ENCODE results near the gene PKNOX1.
"Not testable (repeated sequence)": the region's sequence is repeated elsewhere in the genome, so short reads cannot be mapped to it uniquely, and the experiment has no call there.

The PKNOX1 gene

DNA sequence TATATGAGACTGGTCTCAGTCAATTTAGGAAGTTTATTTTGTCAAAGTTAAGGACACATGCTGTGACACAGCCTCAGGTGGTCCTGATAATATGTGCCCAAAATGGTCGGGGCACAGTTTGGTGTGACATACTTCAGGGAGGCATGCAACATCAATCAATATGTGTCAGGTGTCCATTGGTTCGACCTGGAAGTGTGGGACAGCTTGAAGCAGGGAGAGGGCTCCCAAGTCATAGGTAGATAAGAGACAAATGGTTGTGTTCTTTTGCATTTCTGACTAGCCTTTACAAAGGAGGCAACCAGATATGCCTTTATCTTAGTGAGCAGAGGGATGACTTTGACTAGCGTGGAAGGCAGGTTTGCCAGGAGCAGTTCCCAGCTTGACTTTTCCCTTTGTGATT is 44.4 kb upstream of the PKNOX1 start:
- H4K20me1 ChIP-seq (ENCODE audit: insufficient read depth, low read length, poor library complexity, severe bottlenecking), result no peaks in the 10 kb centered on the region
- H3K9ac ChIP-seq (ENCODE audit: low read depth, low read length, poor library complexity, severe bottlenecking), result no peak overlapping the region
- no peaks in the 10 kb centered on the region for H3K79me2 ChIP-seq (ENCODE audit: insufficient read depth, low read length)
- no peaks in the 10 kb centered on the region for H3K27me3 ChIP-seq (ENCODE audit: insufficient read depth, low read length, poor library complexity, severe bottlenecking)
- no peak overlapping the region for H3K4me2 ChIP-seq (ENCODE audit: low read depth, low read length, poor library complexity, severe bottlenecking)
- H3K9me3 ChIP-seq (ENCODE audit: insufficient read depth, low read depth, low read length), result no peaks in the 10 kb centered on the region
- no peak overlapping the region for H2AFZ ChIP-seq (ENCODE audit: low read length)
- no peak overlapping the region for H3K4me3 ChIP-seq (ENCODE audit: low read length, poor library complexity, severe bottlenecking)
- peaks cover 8% of the 10 kb centered on the region for H3K4me1 ChIP-seq (ENCODE audit: insufficient read depth, low read length, poor library complexity, severe bottlenecking)
- no peaks in the 10 kb centered on the region for H3F3A ChIP-seq (ENCODE audit: low read depth)
- TF ChIP-seq, protein P1, sequence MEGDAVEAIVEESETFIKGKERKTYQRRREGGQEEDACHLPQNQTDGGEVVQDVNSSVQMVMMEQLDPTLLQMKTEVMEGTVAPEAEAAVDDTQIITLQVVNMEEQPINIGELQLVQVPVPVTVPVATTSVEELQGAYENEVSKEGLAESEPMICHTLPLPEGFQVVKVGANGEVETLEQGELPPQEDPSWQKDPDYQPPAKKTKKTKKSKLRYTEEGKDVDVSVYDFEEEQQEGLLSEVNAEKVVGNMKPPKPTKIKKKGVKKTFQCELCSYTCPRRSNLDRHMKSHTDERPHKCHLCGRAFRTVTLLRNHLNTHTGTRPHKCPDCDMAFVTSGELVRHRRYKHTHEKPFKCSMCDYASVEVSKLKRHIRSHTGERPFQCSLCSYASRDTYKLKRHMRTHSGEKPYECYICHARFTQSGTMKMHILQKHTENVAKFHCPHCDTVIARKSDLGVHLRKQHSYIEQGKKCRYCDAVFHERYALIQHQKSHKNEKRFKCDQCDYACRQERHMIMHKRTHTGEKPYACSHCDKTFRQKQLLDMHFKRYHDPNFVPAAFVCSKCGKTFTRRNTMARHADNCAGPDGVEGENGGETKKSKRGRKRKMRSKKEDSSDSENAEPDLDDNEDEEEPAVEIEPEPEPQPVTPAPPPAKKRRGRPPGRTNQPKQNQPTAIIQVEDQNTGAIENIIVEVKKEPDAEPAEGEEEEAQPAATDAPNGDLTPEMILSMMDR (conservative IDR thresholded peaks at IDR 0.05; ENCODE audit: low read length), result no peak
- no peak for TF ChIP-seq EZH2phosphoT487 (IDR thresholded peaks at IDR 0.05; ENCODE audit: borderline replicate concordance)
- H3K36me3 ChIP-seq (ENCODE audit: insufficient read depth, low read length), result no peaks in the 10 kb centered on the region
- no peaks in the 10 kb centered on the region for H3K9me2 ChIP-seq (replicated peaks; ENCODE audit: low read depth, low read length)

DNA sequence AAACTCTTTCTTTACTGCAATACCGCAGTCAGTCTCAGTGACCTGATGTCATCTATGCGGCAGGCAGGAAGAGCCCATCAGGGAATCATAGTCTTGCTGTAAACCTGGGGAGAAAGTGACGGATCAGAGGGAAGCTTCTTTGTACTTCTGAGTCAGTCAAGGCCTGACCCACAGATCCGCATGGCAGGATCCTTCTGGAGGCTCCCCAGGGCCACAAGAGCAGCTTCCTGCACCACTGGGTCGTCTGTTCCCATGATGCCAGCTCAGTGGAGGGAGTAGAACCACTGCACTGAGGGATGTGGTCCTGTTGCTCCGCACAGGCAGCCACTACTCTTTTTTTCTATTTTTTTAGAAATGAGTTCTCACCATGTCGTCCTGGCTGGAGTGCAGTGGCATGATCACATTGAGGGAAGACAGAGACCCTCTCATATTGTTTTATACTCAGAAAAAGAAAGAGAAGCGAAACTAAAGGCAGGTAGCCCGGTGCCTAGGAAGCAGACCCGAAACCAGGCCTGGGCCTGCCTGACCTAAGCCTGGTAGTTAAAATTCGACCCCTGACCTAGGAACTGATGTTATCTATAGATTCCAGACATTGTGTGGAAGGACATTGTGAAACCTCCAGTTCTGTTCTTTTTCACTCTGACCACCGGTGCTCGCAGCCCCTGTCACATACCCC is 42.7 kb upstream of the PKNOX1 start:
- Histone ChIP-seq H3K4me1 (ENCODE audit: insufficient read depth, low read length, poor library complexity, severe bottlenecking) (no peaks in the 10 kb centered on the region), H3K4me2 (ENCODE audit: low read depth, low read length, poor library complexity, severe bottlenecking) (no peak overlapping the region), H3K9me2 (replicated peaks; ENCODE audit: low read depth, low read length) (no peaks in the 10 kb centered on the region), H3K9ac (ENCODE audit: low read depth, low read length, poor library complexity, severe bottlenecking) (no peak overlapping the region), H3K36me3 (ENCODE audit: insufficient read depth, low read length) (no peaks in the 10 kb centered on the region), H3K4me3 (ENCODE audit: low read length, poor library complexity, severe bottlenecking) (no peak overlapping the region), H3F3A (ENCODE audit: low read depth) (no peaks in the 10 kb centered on the region), H3K9me3 (ENCODE audit: insufficient read depth, low read depth, low read length) (no peaks in the 10 kb centered on the region), H3K79me2 (ENCODE audit: insufficient read depth, low read length) (no peaks in the 10 kb centered on the region), H3K27me3 (ENCODE audit: insufficient read depth, low read length, poor library complexity, severe bottlenecking) (no peaks in the 10 kb centered on the region), H2AFZ (ENCODE audit: low read length) (no peak overlapping the region), H4K20me1 (ENCODE audit: insufficient read depth, low read length, poor library complexity, severe bottlenecking) (no peaks in the 10 kb centered on the region)
- TF ChIP-seq EZH2phosphoT487 (IDR thresholded peaks at IDR 0.05; ENCODE audit: borderline replicate concordance), result no peak
- TF ChIP-seq, protein P1 (conservative IDR thresholded peaks at IDR 0.05; ENCODE audit: low read length), result no peak

DNA sequence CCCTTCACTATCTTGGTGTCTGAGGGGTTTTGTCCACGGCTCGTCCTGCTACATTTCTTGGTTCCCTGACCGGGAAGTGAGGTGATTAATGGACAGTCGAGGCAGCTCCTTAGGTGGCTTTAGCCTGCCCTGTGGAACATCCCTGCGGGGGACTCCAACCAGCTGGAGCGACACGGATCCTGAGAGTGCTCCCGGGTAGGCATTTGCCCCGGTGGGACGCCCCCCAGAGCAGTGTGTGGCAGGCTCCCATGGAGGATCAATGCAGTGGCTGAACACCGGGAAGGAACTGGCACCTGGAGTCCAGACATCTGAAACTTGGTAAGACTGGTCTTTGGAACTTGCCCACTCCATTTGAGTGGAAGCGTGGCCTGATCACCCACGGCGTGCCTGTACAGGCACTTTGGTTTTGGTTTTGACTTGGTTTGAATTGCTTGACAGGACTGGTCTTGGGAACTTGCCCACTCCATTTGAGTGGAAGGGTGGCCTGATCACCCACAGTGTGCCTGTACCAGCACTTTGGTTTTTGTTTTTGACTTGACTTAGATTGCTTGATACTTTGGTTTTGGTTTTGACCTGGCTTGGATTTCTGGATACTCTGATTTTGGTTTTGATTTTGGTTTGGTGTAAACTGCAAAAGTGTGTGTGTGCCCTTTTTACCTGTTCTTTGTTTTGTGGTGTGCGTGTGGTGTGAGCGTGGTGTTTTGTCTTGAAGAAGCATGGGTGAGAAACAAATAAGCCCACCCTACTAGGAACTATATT is 41.8 kb upstream of the PKNOX1 start:
- H3K4me3 ChIP-seq (ENCODE audit: low read length, poor library complexity, severe bottlenecking); H3K4me1 ChIP-seq (ENCODE audit: insufficient read depth, low read length, poor library complexity, severe bottlenecking); H4K20me1 ChIP-seq (ENCODE audit: insufficient read depth, low read length, poor library complexity, severe bottlenecking); H3K79me2 ChIP-seq (ENCODE audit: insufficient read depth, low read length); H3K36me3 ChIP-seq (ENCODE audit: insufficient read depth, low read length); H3F3A ChIP-seq (ENCODE audit: low read depth); H3K27me3 ChIP-seq (ENCODE audit: insufficient read depth, low read length, poor library complexity, severe bottlenecking); H3K9me2 ChIP-seq (replicated peaks; ENCODE audit: low read depth, low read length); H3K9me3 ChIP-seq (ENCODE audit: insufficient read depth, low read depth, low read length); H3K4me2 ChIP-seq (ENCODE audit: low read depth, low read length, poor library complexity, severe bottlenecking); H2AFZ ChIP-seq (ENCODE audit: low read length); H3K9ac ChIP-seq (ENCODE audit: low read depth, low read length, poor library complexity, severe bottlenecking): not testable (repeated sequence)

DNA sequence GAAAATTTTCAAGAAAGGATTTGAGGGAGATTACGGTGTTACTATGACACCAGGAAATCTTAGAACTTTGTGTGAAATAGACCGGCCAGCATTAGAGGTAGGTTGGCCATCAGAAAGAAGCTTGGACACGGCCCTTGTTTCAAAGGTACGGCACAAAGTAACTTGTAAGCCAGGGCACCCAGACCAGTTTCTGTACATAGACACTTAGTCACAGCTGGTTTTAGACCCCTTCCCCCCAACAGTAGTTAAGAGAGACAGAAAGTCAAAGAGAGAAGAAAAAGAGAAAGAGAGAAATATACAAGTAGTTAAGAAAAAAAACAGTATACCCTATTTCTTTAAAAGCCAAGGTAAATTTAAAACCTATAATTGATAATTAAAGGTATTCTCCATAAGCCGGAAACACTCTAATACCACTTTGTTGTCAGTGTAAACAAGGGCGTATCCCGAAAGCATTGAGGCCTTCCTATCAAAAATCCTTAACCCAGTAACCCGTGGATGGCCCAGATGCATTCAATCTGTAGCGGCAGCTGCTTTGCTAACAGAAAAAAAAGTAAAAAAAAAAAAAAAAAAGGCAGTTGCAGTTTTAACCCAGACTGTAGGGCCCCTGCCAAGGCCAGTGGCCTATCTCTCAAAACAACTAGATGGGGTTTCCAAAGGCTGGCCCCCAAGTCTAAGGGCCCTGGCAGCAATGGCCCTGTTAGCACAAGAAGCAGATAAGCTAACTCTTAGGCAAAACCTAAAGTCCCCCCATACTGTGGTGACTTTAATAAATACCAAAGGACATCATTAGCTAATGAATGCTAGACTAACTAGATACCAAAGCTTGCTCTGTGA is 41.0 kb upstream of the PKNOX1 start:
- H2AFZ ChIP-seq (ENCODE audit: low read length); H3K4me3 ChIP-seq (ENCODE audit: low read length, poor library complexity, severe bottlenecking); H3K36me3 ChIP-seq (ENCODE audit: insufficient read depth, low read length); H3K27me3 ChIP-seq (ENCODE audit: insufficient read depth, low read length, poor library complexity, severe bottlenecking); H3K4me2 ChIP-seq (ENCODE audit: low read depth, low read length, poor library complexity, severe bottlenecking); H4K20me1 ChIP-seq (ENCODE audit: insufficient read depth, low read length, poor library complexity, severe bottlenecking); H3K9me2 ChIP-seq (replicated peaks; ENCODE audit: low read depth, low read length); H3K79me2 ChIP-seq (ENCODE audit: insufficient read depth, low read length); H3K9me3 ChIP-seq (ENCODE audit: insufficient read depth, low read depth, low read length); H3F3A ChIP-seq (ENCODE audit: low read depth); H3K4me1 ChIP-seq (ENCODE audit: insufficient read depth, low read length, poor library complexity, severe bottlenecking); H3K9ac ChIP-seq (ENCODE audit: low read depth, low read length, poor library complexity, severe bottlenecking): not testable (repeated sequence)

DNA sequence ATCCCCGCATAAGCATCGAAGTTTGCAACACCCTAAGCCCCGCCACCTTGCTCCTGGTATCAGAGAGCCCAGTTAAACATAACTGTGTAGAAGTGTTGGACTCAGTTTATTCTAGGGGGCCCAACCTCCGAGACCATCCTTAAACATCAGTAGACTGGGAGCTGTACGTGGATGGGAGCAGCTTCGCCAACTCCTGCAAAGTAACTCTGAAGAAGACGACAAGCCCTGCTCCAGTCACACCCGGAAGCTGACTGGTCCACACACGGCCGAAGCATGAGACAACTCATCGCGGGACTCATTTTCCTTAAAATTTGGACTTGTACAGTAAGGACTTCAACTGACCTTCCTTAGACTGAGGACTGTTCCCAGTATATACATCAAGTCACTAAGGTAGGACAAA is 40.4 kb upstream of the PKNOX1 start:
- H3K4me3 ChIP-seq (ENCODE audit: low read length, poor library complexity, severe bottlenecking); H4K20me1 ChIP-seq (ENCODE audit: insufficient read depth, low read length, poor library complexity, severe bottlenecking); H3K4me2 ChIP-seq (ENCODE audit: low read depth, low read length, poor library complexity, severe bottlenecking); H3F3A ChIP-seq (ENCODE audit: low read depth); H3K9ac ChIP-seq (ENCODE audit: low read depth, low read length, poor library complexity, severe bottlenecking); H3K27me3 ChIP-seq (ENCODE audit: insufficient read depth, low read length, poor library complexity, severe bottlenecking); H3K36me3 ChIP-seq (ENCODE audit: insufficient read depth, low read length); H2AFZ ChIP-seq (ENCODE audit: low read length); H3K9me2 ChIP-seq (replicated peaks; ENCODE audit: low read depth, low read length); H3K79me2 ChIP-seq (ENCODE audit: insufficient read depth, low read length); H3K4me1 ChIP-seq (ENCODE audit: insufficient read depth, low read length, poor library complexity, severe bottlenecking); H3K9me3 ChIP-seq (ENCODE audit: insufficient read depth, low read depth, low read length): not testable (repeated sequence)
